IMR-90 (cell line): Measurements from ENCODE around the gene PFDN1.

Experiments used
- CHD1 ChIP-seq: IDR thresholded peaks from 2 replicates; pipeline ENCODE4 v1.6.1; 2012; ENCODE audit warnings: low read depth, low read length, improper control_type of control experiment
- ELK1 ChIP-seq: fragments of 150-350 bp; IDR thresholded peaks from 2 replicates; pipeline ENCODE4 v1.6.1; 2016; ENCODE audit warnings: low read depth, mild to moderate bottlenecking, low read length, moderate library complexity, borderline replicate concordance
- FOS ChIP-seq: fragments of 150-350 bp; IDR thresholded peaks from 2 replicates; pipeline ENCODE4 v1.6.1; 2016; ENCODE audit warnings: low read depth, low read length
- MAFK ChIP-seq: IDR thresholded peaks from 2 replicates; pipeline ENCODE4 v1.6.1; 2012; ENCODE audit warnings: low read depth, low read length, improper control_type of control experiment
- NFE2L2 ChIP-seq: fragments of 150-350 bp; IDR thresholded peaks from 2 replicates; pipeline ENCODE4 v1.6.1; 2016; ENCODE audit warnings: low read depth, mild to moderate bottlenecking, low read length
- POLR2A ChIP-seq: IDR thresholded peaks from 2 replicates; pipeline ENCODE4 v1.6.1; 2012; ENCODE audit warnings: mild to moderate bottlenecking, low read depth, low read length
- RFX5 ChIP-seq: IDR thresholded peaks from 2 replicates; pipeline ENCODE4 v1.8.0; 2012; ENCODE audit warnings: low read depth, mild to moderate bottlenecking, low read length, moderate library complexity
- SMC3 ChIP-seq: fragments of 150-350 bp; IDR thresholded peaks from 2 replicates; pipeline ENCODE4 v1.6.1; 2016; ENCODE audit warnings: low read depth, mild to moderate bottlenecking, antibody characterized with exemption, low read length, moderate library complexity
- TF ChIP-seq, protein P1 (sequence below): conservative IDR thresholded peaks from 2 replicates; pipeline ENCODE4 v1.5.1; 2012; ENCODE audit warnings: mild to moderate bottlenecking, low read depth, low read length, improper control_type of control experiment
- TF ChIP-seq, protein P2 (sequence below): fragments of 150-350 bp; IDR thresholded peaks from 2 replicates; pipeline ENCODE4 v1.6.1; 2017; ENCODE audit warnings: mild to moderate bottlenecking, antibody characterized with exemption, low read length, low read depth

GRCh38 chr5:140346348-140347221 lies 43.7 kb upstream of the PFDN1 start, which contains the start of gene HBEGF:
- TF ChIP-seq, protein P1, sequence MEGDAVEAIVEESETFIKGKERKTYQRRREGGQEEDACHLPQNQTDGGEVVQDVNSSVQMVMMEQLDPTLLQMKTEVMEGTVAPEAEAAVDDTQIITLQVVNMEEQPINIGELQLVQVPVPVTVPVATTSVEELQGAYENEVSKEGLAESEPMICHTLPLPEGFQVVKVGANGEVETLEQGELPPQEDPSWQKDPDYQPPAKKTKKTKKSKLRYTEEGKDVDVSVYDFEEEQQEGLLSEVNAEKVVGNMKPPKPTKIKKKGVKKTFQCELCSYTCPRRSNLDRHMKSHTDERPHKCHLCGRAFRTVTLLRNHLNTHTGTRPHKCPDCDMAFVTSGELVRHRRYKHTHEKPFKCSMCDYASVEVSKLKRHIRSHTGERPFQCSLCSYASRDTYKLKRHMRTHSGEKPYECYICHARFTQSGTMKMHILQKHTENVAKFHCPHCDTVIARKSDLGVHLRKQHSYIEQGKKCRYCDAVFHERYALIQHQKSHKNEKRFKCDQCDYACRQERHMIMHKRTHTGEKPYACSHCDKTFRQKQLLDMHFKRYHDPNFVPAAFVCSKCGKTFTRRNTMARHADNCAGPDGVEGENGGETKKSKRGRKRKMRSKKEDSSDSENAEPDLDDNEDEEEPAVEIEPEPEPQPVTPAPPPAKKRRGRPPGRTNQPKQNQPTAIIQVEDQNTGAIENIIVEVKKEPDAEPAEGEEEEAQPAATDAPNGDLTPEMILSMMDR: peak; percentile 37
- TF ChIP-seq POLR2A: peak; percentile 98
- no peak for TF ChIP-seq SMC3
- TF ChIP-seq RFX5: no peak
- TF ChIP-seq NFE2L2: no peak
- TF ChIP-seq, protein P2, sequence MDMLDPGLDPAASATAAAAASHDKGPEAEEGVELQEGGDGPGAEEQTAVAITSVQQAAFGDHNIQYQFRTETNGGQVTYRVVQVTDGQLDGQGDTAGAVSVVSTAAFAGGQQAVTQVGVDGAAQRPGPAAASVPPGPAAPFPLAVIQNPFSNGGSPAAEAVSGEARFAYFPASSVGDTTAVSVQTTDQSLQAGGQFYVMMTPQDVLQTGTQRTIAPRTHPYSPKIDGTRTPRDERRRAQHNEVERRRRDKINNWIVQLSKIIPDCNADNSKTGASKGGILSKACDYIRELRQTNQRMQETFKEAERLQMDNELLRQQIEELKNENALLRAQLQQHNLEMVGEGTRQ: no peak
- no peak for TF ChIP-seq ELK1
- no peak for TF ChIP-seq CHD1
- TF ChIP-seq MAFK: no peak
- no peak for TF ChIP-seq FOS
